Esophagus muscularis mucosa (tissue), 4 donors: ENCODE data around the gene MAF.

Source experiments
- EP300 ChIP-seq: sonication (generic); formaldehyde crosslinking; IDR thresholded peaks from one replicate; pipeline ENCODE4 v1.6.1; 2017; ENCODE audit warnings: antibody characterized with exemption
- POLR2A ChIP-seq: fragments of 450-650 bp; IDR thresholded peaks from one replicate; pipeline ENCODE4 v1.6.1; 2017; ENCODE audit warnings: antibody characterized with exemption, moderate library complexity, mild to moderate bottlenecking, low read depth
- POLR2AphosphoS5 ChIP-seq, 2 donors: sonication (generic); formaldehyde crosslinking; IDR thresholded peaks; one replicate each; pipeline ENCODE4 v1.6.1; 2017; ENCODE audit warnings: antibody characterized with exemption in 2 of 2
- TF ChIP-seq, protein P1 (sequence below), 3 experiments: fragments of 200-600 bp in 2 of 3; fragments of 450-650 bp in 1 of 3; sonication (generic) in 2 of 3; IDR thresholded peaks; one replicate each; pipeline ENCODE4 v1.5.1; 2017 to 2019; ENCODE audit warnings: antibody characterized with exemption in 3 of 3, mild to moderate bottlenecking in 2 of 3, moderate library complexity in 1 of 3

DNA sequence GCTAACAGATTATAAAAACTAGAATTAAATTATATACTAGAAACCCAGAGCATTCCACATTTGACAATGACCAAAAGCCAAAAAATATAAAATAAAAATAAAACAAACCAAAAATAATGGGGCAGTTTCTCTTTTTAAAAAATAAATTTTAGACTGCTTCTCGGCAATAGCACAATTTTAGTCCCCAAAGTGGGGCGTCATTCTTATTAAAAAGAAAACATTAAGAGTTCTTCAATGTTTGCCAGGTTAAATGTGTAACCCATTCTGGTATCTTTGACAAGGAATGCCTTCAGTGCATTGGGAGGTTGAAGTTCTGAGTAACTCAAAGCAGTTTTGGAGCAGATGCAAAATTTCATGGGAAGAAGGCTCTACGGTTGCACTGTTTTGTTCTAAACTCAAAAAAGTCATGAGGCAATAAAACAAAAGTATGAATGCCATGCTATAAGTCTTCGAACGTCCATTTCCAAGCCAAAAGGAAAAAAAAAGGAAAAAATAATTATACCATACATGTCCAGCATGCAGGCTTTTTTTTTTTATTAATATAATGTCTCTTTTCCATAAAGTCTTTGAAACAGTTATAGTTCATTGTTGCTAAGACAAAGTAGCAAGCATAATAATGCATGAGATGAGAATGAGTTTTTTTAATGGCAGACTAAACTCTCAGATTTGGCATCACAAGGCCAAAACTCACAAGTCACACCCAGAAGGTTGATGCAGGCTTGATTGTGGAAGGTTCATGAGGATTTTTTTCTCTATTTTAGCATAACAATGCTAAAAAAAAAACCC is 3.1 kb downstream of the MAF start:
- TF ChIP-seq, protein P1, sequence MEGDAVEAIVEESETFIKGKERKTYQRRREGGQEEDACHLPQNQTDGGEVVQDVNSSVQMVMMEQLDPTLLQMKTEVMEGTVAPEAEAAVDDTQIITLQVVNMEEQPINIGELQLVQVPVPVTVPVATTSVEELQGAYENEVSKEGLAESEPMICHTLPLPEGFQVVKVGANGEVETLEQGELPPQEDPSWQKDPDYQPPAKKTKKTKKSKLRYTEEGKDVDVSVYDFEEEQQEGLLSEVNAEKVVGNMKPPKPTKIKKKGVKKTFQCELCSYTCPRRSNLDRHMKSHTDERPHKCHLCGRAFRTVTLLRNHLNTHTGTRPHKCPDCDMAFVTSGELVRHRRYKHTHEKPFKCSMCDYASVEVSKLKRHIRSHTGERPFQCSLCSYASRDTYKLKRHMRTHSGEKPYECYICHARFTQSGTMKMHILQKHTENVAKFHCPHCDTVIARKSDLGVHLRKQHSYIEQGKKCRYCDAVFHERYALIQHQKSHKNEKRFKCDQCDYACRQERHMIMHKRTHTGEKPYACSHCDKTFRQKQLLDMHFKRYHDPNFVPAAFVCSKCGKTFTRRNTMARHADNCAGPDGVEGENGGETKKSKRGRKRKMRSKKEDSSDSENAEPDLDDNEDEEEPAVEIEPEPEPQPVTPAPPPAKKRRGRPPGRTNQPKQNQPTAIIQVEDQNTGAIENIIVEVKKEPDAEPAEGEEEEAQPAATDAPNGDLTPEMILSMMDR (IDR thresholded peaks at IDR 0.05) = no peak
- TF ChIP-seq POLR2A (no peak), POLR2AphosphoS5 (IDR thresholded peaks at IDR 0.05) (no peak), EP300 (no peak)
